CD4-positive, alpha-beta T cell (primary cell): ENCODE measurements around the gene GSS. TPM values are rescaled to one million over a fixed set of nuclear protein-coding genes. Genes with fewer than 3 reads are reported as not detected.

Experiments used
- ATAC-seq: fragments of 200-7000 bp; cut with Tn5 transposase; one replicate; pipeline ENCODE4 v1.10.0; 2022; ENCODE audit warnings: mild to moderate bottlenecking; ENCODE audit not compliant: poor library complexity
- CTCF ChIA-PET: fragments of 350-600 bp; sonication (Branson Sonifier 250); formaldehyde crosslinking; loops from one replicate; lab custom pipeline; 2021; ENCODE audit warnings: antibody characterized with exemption, inconsistent platforms; lab: Charles Lee
- POLR2A ChIA-PET: fragments of 350-600 bp; sonication (Branson Sonifier 250); formaldehyde crosslinking; loops from one replicate; lab custom pipeline; 2021; ENCODE audit warnings: antibody characterized with exemption, inconsistent platforms; lab: Charles Lee
- DNase-seq, 14 experiments: peaks; one replicate each; pipeline ENCODE4 v3.0.0-alpha.2; 2013 to 2020; ENCODE audit warnings: mixed read lengths in 2 of 14
- H3K27ac ChIP-seq, 2 donors: one replicate each; pipeline versions ENCODE4 v1.5.1 to v1.7.0; 2013; ENCODE audit warnings: low read length in 2 of 2, low read depth in 1 of 2, mild to moderate bottlenecking in 1 of 2
- H3K27me3 ChIP-seq, 2 experiments: 1 replicate in 1 of 2; 2 replicates in 1 of 2; pipeline versions ENCODE4 v1.6.1 to v1.7.0; 2013; ENCODE audit warnings: low read length in 2 of 2, control low read depth in 1 of 2, mild to moderate bottlenecking in 1 of 2, moderate library complexity in 1 of 2; ENCODE audit not compliant: insufficient read depth in 2 of 2, control insufficient read depth in 1 of 2
- H3K36me3 ChIP-seq: one replicate; pipeline ENCODE4 v1.6.1; 2013; ENCODE audit warnings: low read length, control low read depth; ENCODE audit not compliant: insufficient read depth
- H3K4me1 ChIP-seq: one replicate; pipeline ENCODE4 v1.6.1; 2013; ENCODE audit warnings: low read length, control low read depth; ENCODE audit not compliant: insufficient read depth
- H3K4me3 ChIP-seq: one replicate; pipeline ENCODE4 v1.5.1; 2013; ENCODE audit warnings: mild to moderate bottlenecking, low read length, moderate library complexity
- H3K9me3 ChIP-seq, 2 experiments: 1 replicate in 1 of 2; 2 replicates in 1 of 2; pipeline versions ENCODE4 v1.6.1 to v1.7.0; 2013; ENCODE audit warnings: low read length in 2 of 2, mild to moderate bottlenecking in 2 of 2, control low read depth in 1 of 2, moderate library complexity in 1 of 2; ENCODE audit not compliant: control insufficient read depth in 1 of 2, insufficient read depth in 1 of 2
- H3K27ac Mint-ChIP-seq: one replicate; pipeline ENCODE4 v1.8.0; 2020; ENCODE audit warnings: mixed read lengths
- H3K27me3 Mint-ChIP-seq: one replicate; pipeline ENCODE4 v1.8.0; 2021; ENCODE audit warnings: mixed read lengths
- H3K36me3 Mint-ChIP-seq: one replicate; pipeline ENCODE4 v1.8.0; 2021; ENCODE audit warnings: low read depth, mixed read lengths
- H3K4me1 Mint-ChIP-seq: one replicate; pipeline ENCODE4 v1.8.0; 2021; ENCODE audit warnings: low read depth, mixed read lengths
- H3K4me3 Mint-ChIP-seq: one replicate; pipeline ENCODE4 v1.8.0; 2020; ENCODE audit warnings: mild to moderate bottlenecking, mixed read lengths
- H3K9me3 Mint-ChIP-seq: one replicate; pipeline ENCODE4 v1.8.0; 2020; ENCODE audit warnings: mixed read lengths
- intact Hi-C, 2 experiments: fragments of 100-400 bp; cut with DNase I in 1 of 2; cut with micrococcal nuclease in 1 of 2; formaldehyde crosslinking; loops; one replicate each; pipeline versions ENCODE4 v1.15.1 to v1.9.0; 2023 to 2025; cut with DNase I, micrococcal nuclease
- total RNA-seq, 174 experiments: library from RNA in 2 of 174; stranded (reverse) in 2 of 174; gene quantifications; one replicate each; pipeline ENCODE4 v1.2.3 and lab custom pipeline; 2021 to 2026
- TF ChIP-seq, protein P1 (sequence below): fragments of 200-600 bp; IDR thresholded peaks from one replicate; pipeline ENCODE4 v1.8.0; 2022; ENCODE audit warnings: antibody characterized with exemption, mild to moderate bottlenecking

Gene GSS
- total RNA-seq, 2 experiments from 2014 or later, result 24.3 to 24.7 TPM

DNA sequence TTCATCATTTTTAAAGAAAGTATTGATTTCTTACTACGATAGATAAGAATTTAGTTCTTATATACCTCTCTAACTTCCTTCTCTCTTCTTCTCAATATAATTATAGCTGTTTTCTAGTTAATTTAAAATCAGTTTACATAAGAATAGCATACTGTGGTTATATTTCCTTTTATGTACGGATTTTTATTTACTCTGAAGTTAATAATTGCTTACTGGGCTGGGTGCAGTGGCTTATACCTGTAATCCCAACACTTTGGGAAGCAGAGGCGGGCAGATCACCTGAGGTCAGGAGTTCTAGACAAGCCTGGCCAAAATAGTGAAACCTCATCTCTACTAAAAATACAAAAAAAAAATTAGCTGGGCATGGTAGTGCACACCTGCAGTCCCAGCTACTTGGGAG lies 69.5 kb downstream of the GSS start:
- Mint-ChIP-seq H3K27me3 (no peaks in the 10 kb centered on the region), H3K9me3 (no peaks in the 10 kb centered on the region), H3K4me1 (peaks cover 10% of the 10 kb centered on the region), H3K27ac (no peak overlapping the region), H3K4me3 (no peak overlapping the region), H3K36me3 (peaks cover 26% of the 10 kb centered on the region)
- CTCF ChIA-PET, result no interaction called here
- DNase-seq (no peak), ATAC-seq (no peak)
- no peaks in the 10 kb centered on the region for H3K27me3 ChIP-seq
- no peaks in the 10 kb centered on the region for H3K9me3 ChIP-seq
- H3K36me3 ChIP-seq, result peaks cover 12% of the 10 kb centered on the region
- intact Hi-C loops, result no loop called here
- POLR2A ChIA-PET, result no interaction called here
- H3K4me1 ChIP-seq, result no peaks in the 10 kb centered on the region
- TF ChIP-seq, protein P1, sequence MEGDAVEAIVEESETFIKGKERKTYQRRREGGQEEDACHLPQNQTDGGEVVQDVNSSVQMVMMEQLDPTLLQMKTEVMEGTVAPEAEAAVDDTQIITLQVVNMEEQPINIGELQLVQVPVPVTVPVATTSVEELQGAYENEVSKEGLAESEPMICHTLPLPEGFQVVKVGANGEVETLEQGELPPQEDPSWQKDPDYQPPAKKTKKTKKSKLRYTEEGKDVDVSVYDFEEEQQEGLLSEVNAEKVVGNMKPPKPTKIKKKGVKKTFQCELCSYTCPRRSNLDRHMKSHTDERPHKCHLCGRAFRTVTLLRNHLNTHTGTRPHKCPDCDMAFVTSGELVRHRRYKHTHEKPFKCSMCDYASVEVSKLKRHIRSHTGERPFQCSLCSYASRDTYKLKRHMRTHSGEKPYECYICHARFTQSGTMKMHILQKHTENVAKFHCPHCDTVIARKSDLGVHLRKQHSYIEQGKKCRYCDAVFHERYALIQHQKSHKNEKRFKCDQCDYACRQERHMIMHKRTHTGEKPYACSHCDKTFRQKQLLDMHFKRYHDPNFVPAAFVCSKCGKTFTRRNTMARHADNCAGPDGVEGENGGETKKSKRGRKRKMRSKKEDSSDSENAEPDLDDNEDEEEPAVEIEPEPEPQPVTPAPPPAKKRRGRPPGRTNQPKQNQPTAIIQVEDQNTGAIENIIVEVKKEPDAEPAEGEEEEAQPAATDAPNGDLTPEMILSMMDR, result no peak
- no peak overlapping the region for H3K27ac ChIP-seq
- no peak overlapping the region for H3K4me3 ChIP-seq

DNA sequence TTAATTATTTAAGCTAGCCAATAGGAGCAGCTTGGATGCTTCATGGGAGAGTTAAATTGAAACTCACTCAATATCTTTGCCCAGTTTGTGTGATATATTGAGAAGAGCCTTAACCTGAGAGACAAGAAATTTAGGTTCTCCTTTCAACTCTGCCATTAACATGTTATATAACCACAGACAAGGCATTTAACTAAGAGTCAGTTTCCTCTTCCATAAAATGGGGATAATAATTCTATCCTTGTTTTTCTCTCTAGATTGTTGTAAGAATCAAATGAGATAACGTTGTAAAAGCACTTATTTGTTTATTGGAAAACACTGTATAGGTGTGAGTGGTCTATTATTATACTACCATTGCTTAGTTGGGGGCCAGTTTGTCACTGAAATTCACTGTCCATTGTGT lies 71.3 kb downstream of the GSS start:
- Histone ChIP-seq H3K4me3 (no peak overlapping the region), H3K9me3 (no peaks in the 10 kb centered on the region), H3K27ac (no peak overlapping the region), H3K36me3 (peaks cover 12% of the 10 kb centered on the region), H3K27me3 (no peaks in the 10 kb centered on the region), H3K4me1 (no peaks in the 10 kb centered on the region)
- CTCF ChIA-PET, result interaction anchor here (1.1 to 1.4 kb wide), 2 partner anchors 15 to 72 kb away, joined by 3 read pairs; no protein-coding TSS in a partner anchor
- Mint-ChIP-seq H3K4me1 (peaks cover 2% of the 10 kb centered on the region), H3K27ac (no peak overlapping the region), H3K36me3 (peaks cover 26% of the 10 kb centered on the region), H3K9me3 (no peaks in the 10 kb centered on the region), H3K4me3 (no peak overlapping the region), H3K27me3 (no peaks in the 10 kb centered on the region)
- ATAC-seq, result no peak
- DNase-seq, result no peak
- POLR2A ChIA-PET, result interaction anchor here (0.8 kb wide), 1 partner anchor 28 kb away, joined by 3 read pairs; no protein-coding TSS in a partner anchor
- TF ChIP-seq, protein P1, result no peak
- intact Hi-C loops, result no loop called here

DNA sequence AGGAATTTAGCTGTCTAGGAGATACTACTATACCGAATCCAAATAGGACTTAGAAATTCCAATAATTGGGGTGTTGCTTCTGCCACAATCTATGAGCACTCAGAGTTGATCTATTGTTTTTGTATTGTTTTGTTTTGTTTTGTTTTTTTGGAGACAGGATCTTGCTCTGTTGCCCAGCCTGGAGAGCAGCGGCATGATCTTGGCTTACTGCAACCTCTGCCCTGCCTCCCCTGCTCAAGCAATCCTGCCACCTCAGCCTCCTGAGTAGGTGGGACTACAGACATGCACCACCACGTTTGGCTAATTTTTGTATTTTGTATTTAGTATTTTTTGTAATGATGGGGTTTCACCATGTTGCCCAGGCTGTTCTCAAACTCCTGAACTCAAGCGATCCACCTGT lies 71.8 kb downstream of the GSS start:
- H3K36me3 ChIP-seq, result peaks cover 12% of the 10 kb centered on the region
- Mint-ChIP-seq H3K4me1 (peaks cover 5% of the 10 kb centered on the region), H3K36me3 (peaks cover 26% of the 10 kb centered on the region), H3K4me3 (no peak overlapping the region), H3K27me3 (no peaks in the 10 kb centered on the region), H3K27ac (no peak overlapping the region), H3K9me3 (no peaks in the 10 kb centered on the region)
- ATAC-seq, result no peak
- no peaks in the 10 kb centered on the region for H3K4me1 ChIP-seq
- CTCF ChIA-PET, result interaction anchor here (0.5 to 1.4 kb wide), 2 partner anchors 72 to 213 kb away, joined by 3 read pairs; no protein-coding TSS in a partner anchor
- no peak overlapping the region for H3K27ac ChIP-seq
- H3K9me3 ChIP-seq, result no peaks in the 10 kb centered on the region
- no peak for DNase-seq
- no peak overlapping the region for H3K4me3 ChIP-seq
- POLR2A ChIA-PET, result interaction anchor here (0.8 kb wide), 1 partner anchor 28 kb away, joined by 3 read pairs; no protein-coding TSS in a partner anchor
- TF ChIP-seq, protein P1, result no peak
- intact Hi-C loops, result no loop called here
- no peaks in the 10 kb centered on the region for H3K27me3 ChIP-seq
